Mesothelial cell of epicardium (in vitro differentiated cells): ENCODE data around the gene GIGYF2. TPM values are rescaled to one million over a fixed set of nuclear protein-coding genes. Genes with fewer than 3 reads are reported as not detected.

Experiments used
- DNase-seq, 2 experiments: peaks; one replicate each; pipeline ENCODE4 v3.0.0; 2021; ENCODE audit warnings: low spot score in 2 of 2; ENCODE audit not compliant: unreplicated experiment in 2 of 2
- H3K27ac Mint-ChIP-seq: 2 replicates; pipeline ENCODE4 v1.8.0; 2021; ENCODE audit warnings: mixed read lengths
- H3K27me3 Mint-ChIP-seq: 2 replicates; pipeline ENCODE4 v1.8.0; 2021; ENCODE audit warnings: low read depth, mixed read lengths
- H3K36me3 Mint-ChIP-seq: 2 replicates; pipeline ENCODE4 v1.8.0; 2021; ENCODE audit warnings: mixed read lengths
- H3K4me1 Mint-ChIP-seq: 2 replicates; pipeline ENCODE4 v1.8.0; 2021; ENCODE audit warnings: mixed read lengths
- H3K4me3 Mint-ChIP-seq: 2 replicates; pipeline ENCODE4 v1.8.0; 2021; ENCODE audit warnings: mild to moderate bottlenecking, moderate library complexity, mixed read lengths
- H3K9me3 Mint-ChIP-seq: 2 replicates; pipeline ENCODE4 v1.8.0; 2021; ENCODE audit warnings: mixed read lengths
- total RNA-seq: library from RNA; stranded (reverse); gene quantifications from 3 replicates; pipeline ENCODE4 v1.2.1, GENCODE V29; 2021
- TF ChIP-seq, protein P1 (sequence below): fragments of 200-600 bp; sonication (generic); IDR thresholded peaks from one replicate; pipeline ENCODE4 v1.5.0; 2021; ENCODE audit warnings: antibody characterized with exemption; ENCODE audit not compliant: unreplicated experiment

GIGYF2 gene
- total RNA-seq, 1 donor from 2014 or later: 78.8 TPM

DNA sequence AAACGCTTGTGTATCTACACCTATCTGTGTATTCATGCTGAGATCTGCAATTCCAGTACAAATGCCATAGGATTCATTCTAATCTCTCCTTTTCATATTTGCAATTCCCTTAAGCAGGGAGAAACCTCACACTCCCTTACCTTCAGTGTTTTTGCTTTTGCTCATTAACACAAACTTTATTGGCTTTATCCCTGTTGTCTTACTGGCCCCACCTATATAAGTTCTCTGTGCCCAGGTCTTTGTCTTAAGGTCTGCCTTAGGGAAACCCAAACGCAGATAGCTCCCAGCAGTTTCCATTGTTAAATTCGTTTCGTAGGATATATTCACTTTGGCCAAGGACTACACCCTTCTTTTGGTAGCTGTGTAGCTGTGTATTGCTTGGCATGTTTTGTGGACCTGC, 169.0 kb downstream of the GIGYF2 start:
- H3K9me3 Mint-ChIP-seq: no peaks in the 10 kb centered on the region
- H3K4me3 Mint-ChIP-seq: no peak overlapping the region
- H3K27me3 Mint-ChIP-seq: no peaks in the 10 kb centered on the region
- DNase-seq: no peak
- H3K27ac Mint-ChIP-seq: no peak overlapping the region
- peaks cover 8% of the 10 kb centered on the region for H3K36me3 Mint-ChIP-seq
- H3K4me1 Mint-ChIP-seq: no peaks in the 10 kb centered on the region
- TF ChIP-seq, protein P1, sequence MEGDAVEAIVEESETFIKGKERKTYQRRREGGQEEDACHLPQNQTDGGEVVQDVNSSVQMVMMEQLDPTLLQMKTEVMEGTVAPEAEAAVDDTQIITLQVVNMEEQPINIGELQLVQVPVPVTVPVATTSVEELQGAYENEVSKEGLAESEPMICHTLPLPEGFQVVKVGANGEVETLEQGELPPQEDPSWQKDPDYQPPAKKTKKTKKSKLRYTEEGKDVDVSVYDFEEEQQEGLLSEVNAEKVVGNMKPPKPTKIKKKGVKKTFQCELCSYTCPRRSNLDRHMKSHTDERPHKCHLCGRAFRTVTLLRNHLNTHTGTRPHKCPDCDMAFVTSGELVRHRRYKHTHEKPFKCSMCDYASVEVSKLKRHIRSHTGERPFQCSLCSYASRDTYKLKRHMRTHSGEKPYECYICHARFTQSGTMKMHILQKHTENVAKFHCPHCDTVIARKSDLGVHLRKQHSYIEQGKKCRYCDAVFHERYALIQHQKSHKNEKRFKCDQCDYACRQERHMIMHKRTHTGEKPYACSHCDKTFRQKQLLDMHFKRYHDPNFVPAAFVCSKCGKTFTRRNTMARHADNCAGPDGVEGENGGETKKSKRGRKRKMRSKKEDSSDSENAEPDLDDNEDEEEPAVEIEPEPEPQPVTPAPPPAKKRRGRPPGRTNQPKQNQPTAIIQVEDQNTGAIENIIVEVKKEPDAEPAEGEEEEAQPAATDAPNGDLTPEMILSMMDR: no peak

DNA sequence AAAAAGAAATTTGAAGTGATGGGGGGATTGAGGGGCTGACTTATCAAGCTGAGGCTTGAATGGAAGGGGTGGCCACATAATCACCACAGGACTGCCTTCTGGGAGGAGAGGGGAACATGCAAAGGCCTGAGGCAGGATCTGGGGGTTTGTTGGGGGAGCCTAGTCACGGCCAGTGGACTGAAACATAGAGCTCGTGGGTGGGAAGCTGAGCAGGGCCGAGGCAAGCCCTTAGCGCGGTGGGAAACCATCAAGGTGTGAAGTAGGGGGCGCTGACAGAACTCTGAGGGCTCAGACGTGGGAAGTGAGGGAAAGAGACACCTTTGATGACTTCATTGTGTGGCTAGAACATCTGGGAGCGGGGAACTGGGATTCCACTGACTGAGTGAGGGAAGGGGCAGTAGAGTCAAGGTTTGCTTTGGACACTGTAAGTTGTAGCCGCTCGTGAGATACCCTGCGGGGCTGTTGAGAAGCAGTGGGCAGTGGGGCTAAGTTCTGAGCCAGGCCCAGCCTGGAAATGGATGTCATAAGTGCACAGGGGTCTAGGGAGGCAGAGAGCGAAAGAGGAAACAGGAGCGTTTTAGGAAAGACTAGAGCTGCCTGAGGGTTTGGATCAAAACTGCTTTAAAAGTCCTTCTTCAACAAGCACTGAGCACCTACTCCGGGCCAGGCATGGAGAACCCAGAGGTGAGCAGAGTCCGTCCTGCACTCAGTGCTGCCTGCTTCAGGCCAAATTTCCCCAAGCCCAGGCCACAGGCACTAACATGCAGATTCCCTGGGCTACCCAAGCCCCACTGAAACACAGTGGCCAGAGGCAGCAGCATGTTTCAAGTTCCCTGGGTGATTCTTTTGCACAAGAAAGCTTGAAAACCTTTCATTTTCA, 172.2 kb downstream of the GIGYF2 start:
- no peaks in the 10 kb centered on the region for H3K27me3 Mint-ChIP-seq
- no peaks in the 10 kb centered on the region for H3K9me3 Mint-ChIP-seq
- TF ChIP-seq, protein P1: no peak
- H3K27ac Mint-ChIP-seq: no peak overlapping the region
- no peaks in the 10 kb centered on the region for H3K36me3 Mint-ChIP-seq
- DNase-seq: no peak
- no peak overlapping the region for H3K4me3 Mint-ChIP-seq
- no peaks in the 10 kb centered on the region for H3K4me1 Mint-ChIP-seq

DNA sequence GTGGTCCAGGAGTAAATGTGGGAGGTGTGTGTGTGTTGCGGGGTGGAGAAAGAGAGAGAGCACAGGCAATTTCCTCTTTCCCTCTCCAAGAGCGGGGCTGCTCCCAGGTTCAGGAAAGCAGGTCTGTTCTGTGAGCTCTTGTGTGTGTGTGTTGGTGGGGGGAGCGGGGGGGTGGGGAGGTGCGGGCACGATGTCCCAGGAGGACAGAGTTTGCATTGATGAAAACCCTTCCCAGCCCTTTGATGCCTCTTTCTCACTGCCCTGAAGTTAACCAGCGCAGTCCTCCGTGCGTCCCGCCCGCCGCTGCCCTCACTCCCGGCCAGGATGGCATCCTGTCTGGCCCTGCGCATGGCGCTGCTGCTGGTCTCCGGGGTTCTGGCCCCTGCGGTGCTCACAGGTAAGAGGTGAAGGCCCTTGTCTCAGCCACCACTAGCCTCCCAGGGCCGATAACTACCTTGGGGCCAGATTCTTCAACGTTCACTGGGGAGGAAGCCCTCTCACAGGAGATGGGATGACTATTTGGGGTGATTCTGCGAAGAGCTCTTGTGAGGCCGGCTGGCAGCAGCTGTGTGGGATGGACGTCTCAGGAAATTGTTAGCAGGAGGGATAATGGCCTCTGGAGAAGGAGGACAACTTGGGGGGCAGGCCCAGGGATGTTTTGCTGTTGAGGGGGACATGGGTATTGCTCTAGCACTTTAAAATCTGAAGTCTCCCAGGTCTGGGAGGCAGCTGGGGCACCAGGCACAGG, 173.1 kb downstream of the GIGYF2 start, which contains the start of gene SNORC:
Gene SNORC, plus strand, starts transcription at position 247 of the 748 bp plus-strand sequence. Its CDS starts 78 bp downstream, at position 325.
- no peak for DNase-seq
- no peaks in the 10 kb centered on the region for H3K4me1 Mint-ChIP-seq
- H3K4me3 Mint-ChIP-seq: no peak within 1 kb of the TSS
- no peaks in the 10 kb centered on the region for H3K36me3 Mint-ChIP-seq
- H3K27ac Mint-ChIP-seq: no peak within 1 kb of the TSS
- TF ChIP-seq, protein P1: no peak
- no peaks in the 10 kb centered on the region for H3K9me3 Mint-ChIP-seq
- peaks cover 6% of the 10 kb centered on the region for H3K27me3 Mint-ChIP-seq

DNA sequence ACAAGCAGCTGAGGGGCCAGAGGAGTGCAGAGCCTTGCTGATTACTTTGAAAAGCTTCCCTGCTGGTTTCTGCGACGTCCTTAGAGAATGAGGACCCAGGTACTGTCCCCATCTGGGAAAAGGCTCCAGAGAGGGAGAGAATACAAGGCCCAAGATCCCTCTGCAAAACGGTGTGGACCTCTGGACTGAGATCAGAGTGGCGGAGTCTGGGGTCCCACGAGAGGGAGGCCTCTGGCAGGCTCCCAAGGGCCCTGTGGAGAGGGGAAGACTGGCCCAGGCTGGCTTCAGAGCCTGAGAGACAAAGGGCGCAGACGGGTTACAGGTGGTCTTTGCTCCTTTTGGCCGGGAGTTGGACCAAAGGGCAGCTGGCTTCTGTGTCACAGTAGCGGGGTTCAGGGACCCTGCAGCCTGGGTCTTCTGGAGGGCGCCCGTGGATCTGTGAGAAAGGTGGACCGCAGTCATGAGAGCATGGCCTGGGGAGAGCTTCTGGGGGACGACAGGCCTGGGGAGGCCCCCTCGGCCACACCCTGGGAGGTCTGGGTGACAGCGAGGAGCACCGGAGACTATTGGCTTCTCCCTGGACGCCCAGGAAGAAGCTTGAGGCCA, 173.7 kb downstream of the GIGYF2 start:
- Mint-ChIP-seq H3K27ac (no peak overlapping the region), H3K4me1 (peaks cover 3% of the 10 kb centered on the region), H3K9me3 (no peaks in the 10 kb centered on the region), H3K36me3 (no peaks in the 10 kb centered on the region), H3K4me3 (no peak overlapping the region), H3K27me3 (peaks cover 12% of the 10 kb centered on the region)
- TF ChIP-seq, protein P1: no peak
- no peak for DNase-seq

DNA sequence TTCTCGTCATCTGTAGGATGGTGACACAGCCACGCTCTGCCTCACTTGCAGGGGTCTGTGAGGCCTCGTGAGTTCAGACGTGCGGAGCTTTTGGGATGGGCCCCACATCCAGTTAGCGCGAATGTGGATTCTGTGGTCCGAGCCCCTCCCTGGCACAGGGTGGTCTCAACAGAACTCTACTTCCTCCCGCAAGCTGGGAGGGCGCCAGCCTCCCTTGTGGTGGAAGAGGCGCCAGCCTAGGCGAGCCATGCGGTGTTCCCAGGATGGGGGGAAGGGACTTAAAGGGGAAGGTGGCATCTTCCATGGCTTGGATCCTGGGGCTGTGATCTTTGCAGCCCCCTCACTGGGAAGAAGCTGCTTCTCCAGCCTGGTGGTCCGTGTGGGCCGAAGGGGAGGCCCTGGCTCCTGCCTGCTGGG, 174.3 kb downstream of the GIGYF2 start:
- H3K27ac Mint-ChIP-seq: no peak overlapping the region
- H3K36me3 Mint-ChIP-seq: no peaks in the 10 kb centered on the region
- no peaks in the 10 kb centered on the region for H3K9me3 Mint-ChIP-seq
- no peak overlapping the region for H3K4me3 Mint-ChIP-seq
- H3K27me3 Mint-ChIP-seq: peaks cover 12% of the 10 kb centered on the region
- no peak for DNase-seq
- TF ChIP-seq, protein P1: no peak
- peaks cover 3% of the 10 kb centered on the region for H3K4me1 Mint-ChIP-seq
